K562 (cell line): Measurements from ENCODE around the gene TRIM10.

Experiments used
- KLF16 ChIP-seq: IDR thresholded peaks from 2 replicates; pipeline ENCODE4 v1.6.1; 2016; ENCODE audit warnings: antibody characterized with exemption
- NRF1 ChIP-seq, 2 experiments: fragments of 450-650 bp; IDR thresholded peaks in 1 of 2; conservative IDR thresholded peaks in 1 of 2; 2 replicates each; pipeline ENCODE4 v1.6.1; 2014; ENCODE audit warnings: mild to moderate bottlenecking in 2 of 2
- UBTF ChIP-seq, 2 experiments: IDR thresholded peaks; 2 replicates each; pipeline ENCODE4 v1.6.1; 2012; ENCODE audit warnings: improper control_type of control experiment in 2 of 2, low read depth in 2 of 2, low read length in 2 of 2, borderline replicate concordance in 1 of 2
- TF ChIP-seq, protein P1 (sequence below): sonication (generic); formaldehyde crosslinking; IDR thresholded peaks from 2 replicates; pipeline ENCODE4 v1.8.1; 2023; ENCODE audit warnings: mild to moderate bottlenecking, missing genetic modification reagents

- TF ChIP-seq NRF1 (conservative IDR thresholded peaks at IDR 0.05 in 1 of 2, IDR thresholded peaks at IDR 0.05 in 1 of 2), result no peak
- TF ChIP-seq UBTF (IDR thresholded peaks at IDR 0.05; ENCODE audit: borderline replicate concordance in 1 of 2, low read depth in 2 of 2, low read length in 2 of 2), result no peak
- TF ChIP-seq, protein P1, sequence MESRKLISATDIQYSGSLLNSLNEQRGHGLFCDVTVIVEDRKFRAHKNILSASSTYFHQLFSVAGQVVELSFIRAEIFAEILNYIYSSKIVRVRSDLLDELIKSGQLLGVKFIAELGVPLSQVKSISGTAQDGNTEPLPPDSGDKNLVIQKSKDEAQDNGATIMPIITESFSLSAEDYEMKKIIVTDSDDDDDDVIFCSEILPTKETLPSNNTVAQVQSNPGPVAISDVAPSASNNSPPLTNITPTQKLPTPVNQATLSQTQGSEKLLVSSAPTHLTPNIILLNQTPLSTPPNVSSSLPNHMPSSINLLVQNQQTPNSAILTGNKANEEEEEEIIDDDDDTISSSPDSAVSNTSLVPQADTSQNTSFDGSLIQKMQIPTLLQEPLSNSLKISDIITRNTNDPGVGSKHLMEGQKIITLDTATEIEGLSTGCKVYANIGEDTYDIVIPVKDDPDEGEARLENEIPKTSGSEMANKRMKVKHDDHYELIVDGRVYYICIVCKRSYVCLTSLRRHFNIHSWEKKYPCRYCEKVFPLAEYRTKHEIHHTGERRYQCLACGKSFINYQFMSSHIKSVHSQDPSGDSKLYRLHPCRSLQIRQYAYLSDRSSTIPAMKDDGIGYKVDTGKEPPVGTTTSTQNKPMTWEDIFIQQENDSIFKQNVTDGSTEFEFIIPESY (CRISPR knock-in tag), result no peak
- TF ChIP-seq KLF16, result no peak
These were observed 48.5 kb downstream of the TRIM10 start for GRCh38 chr6:30112402-30112994.
